Measurements from ENCODE around the gene THOC2. TPM values are rescaled to one million over a fixed set of nuclear protein-coding genes. Genes with fewer than 3 reads are reported as not detected.
"Not testable (repeated sequence)": the region's sequence is repeated elsewhere in the genome, so short reads cannot be mapped to it uniquely, and the experiment has no call there.

Gene THOC2
- total and polyA plus RNA-seq, 2 experiments from 2014 or later: 47.8 to 53.4 TPM

DNA sequence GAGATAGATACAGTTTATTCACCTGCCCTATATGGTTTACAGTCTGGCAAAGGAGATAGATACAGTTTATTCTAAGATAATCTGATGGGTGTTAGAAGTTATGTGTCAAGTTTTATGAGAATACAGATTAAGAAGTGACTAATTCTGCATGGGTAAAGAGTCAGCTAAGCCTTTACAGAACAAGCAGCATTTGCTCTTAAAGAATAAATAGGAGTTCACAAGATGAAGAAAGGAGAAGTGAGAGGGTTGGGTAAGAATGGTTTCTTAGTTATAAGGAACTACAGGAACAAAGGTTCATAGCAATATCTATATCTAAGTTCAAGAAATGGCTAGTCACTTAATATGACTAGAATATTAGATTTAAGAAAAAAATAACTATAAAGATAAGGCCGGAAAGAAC lies 47.6 kb downstream of the THOC2 start:
- in situ Hi-C loops (cut with MboI): no loop called here
- no peaks in the 10 kb centered on the region for H4K20me1 ChIP-seq (ENCODE audit: insufficient read depth)
- DNase-seq: no peak

DNA sequence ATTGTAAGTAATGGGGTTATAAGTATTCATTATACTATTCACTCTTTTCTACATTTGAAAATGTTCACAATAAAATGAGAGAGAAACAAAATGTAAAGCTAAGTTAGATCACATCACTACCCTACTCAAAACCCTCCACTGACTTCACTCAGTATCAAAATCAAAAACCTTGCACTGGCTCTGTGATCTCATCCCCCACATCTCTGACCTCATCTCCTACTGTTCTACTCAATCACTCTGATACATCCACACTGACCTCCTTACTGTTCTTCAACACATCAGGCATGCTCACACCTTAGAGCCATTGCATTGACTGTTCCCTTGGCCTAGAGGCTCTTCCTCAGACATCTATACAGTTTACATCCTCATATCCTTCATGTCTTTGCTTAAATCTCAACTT lies 50.7 kb downstream of the THOC2 start:
- Histone ChIP-seq H3K9ac (no peak overlapping the region), H3K9me3 (ENCODE audit: low read depth) (no peaks in the 10 kb centered on the region), H2AFZ (no peak overlapping the region), H3K27me3 (replicated peaks; ENCODE audit: insufficient read depth) (no peaks in the 10 kb centered on the region), H3K27ac (no peak overlapping the region), H3K4me3 (no peak overlapping the region), H3K36me3 (ENCODE audit: low read depth) (0 out of 2 replicates have a peak, but pooled peaks cover 8% of the 10 kb centered on the region), H3F3A (ENCODE audit: insufficient read depth) (no peaks in the 10 kb centered on the region), H3K4me2 (ENCODE audit: unreplicated experiment) (no peak overlapping the region), H4K20me1 (ENCODE audit: insufficient read depth) (no peaks in the 10 kb centered on the region), H3K79me2 (ENCODE audit: insufficient read depth) (no peaks in the 10 kb centered on the region; the same call in 1 of the 2 replicates), H3K9me2 (ENCODE audit: insufficient read depth) (no peaks in the 10 kb centered on the region), H3K4me1 (ENCODE audit: insufficient read depth) (no peaks in the 10 kb centered on the region)
- TF ChIP-seq EZH2phosphoT487 (IDR thresholded peaks at IDR 0.05; ENCODE audit: insufficient read depth, low read depth) (no peak), EZH2 (IDR thresholded peaks at IDR 0.05; ENCODE audit: insufficient read depth, poor library complexity, severe bottlenecking) (no peak)
- in situ Hi-C loops (cut with MboI): no loop called here
- no peak for DNase-seq

More for the DNA sequence above, 47.6 kb downstream of the THOC2 start:
- H3K36me3 ChIP-seq (ENCODE audit: low read depth): 0 out of 2 replicates have a peak, but pooled peaks cover 8% of the 10 kb centered on the region
- no peak overlapping the region for H3K4me3 ChIP-seq
- no peaks in the 10 kb centered on the region for H3F3A ChIP-seq (ENCODE audit: insufficient read depth)
- H3K27me3 ChIP-seq (replicated peaks; ENCODE audit: insufficient read depth): no peaks in the 10 kb centered on the region
- 95 to 100% methylated on average over 1 of the region's 1 CpG for WGBS, 2 experiments (ENCODE audit: low coverage in 1 of 2, low lambda C conversion rate in 2 of 2, missing lambda C conversion rate in 2 of 2)
- TF ChIP-seq EZH2phosphoT487 (IDR thresholded peaks at IDR 0.05; ENCODE audit: insufficient read depth, low read depth) (no peak), EZH2 (IDR thresholded peaks at IDR 0.05; ENCODE audit: insufficient read depth, poor library complexity, severe bottlenecking) (no peak)
- H3K9me2 ChIP-seq (ENCODE audit: insufficient read depth): no peaks in the 10 kb centered on the region
- H2AFZ ChIP-seq: no peak overlapping the region
- H3K9ac ChIP-seq: no peak overlapping the region
- H3K79me2 ChIP-seq (ENCODE audit: insufficient read depth): no peaks in the 10 kb centered on the region; the same call in 1 of the 2 replicates
- H3K9me3 ChIP-seq (ENCODE audit: low read depth): no peaks in the 10 kb centered on the region
- no peak overlapping the region for H3K27ac ChIP-seq
- no peaks in the 10 kb centered on the region for H3K4me1 ChIP-seq (ENCODE audit: insufficient read depth)
- no peak overlapping the region for H3K4me2 ChIP-seq (ENCODE audit: unreplicated experiment)

DNA sequence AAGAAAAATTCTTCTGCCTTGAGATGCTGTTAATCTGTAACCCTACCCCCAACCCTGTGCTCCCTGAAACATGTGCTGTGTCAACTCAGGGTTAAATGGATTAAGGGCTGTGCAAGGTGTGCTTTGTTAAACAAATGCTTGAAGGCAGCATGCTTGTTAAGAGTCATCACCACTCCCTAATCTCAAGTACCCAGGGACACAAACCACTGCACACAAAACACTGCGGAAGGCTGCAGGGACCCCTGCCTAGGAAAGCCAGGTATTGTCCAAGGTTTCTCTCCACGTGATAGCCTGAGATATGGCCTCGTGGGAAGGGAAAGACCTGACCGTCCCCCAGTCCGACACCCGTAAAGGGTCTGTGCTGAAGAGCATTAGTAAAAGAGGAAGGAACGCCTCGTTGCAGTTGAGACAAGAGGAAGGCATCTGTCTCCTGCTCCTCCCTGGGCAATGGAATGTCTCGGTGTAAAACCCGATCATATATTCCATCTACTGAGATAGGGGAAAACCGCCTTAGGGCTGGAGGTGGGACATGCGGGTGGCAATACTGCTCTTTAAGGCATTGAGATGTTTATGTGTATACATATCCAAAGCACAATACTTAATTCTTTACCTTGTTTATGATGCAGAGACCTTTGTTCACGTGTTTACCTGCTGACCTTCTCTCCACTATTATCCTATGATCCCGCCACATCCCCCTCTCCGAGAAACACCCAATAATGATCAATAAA lies 53.0 kb downstream of the THOC2 start:
- DNase-seq; H3K9me3 ChIP-seq (ENCODE audit: low read depth); H3K27me3 ChIP-seq (replicated peaks; ENCODE audit: insufficient read depth); H3K27ac ChIP-seq; H3F3A ChIP-seq (ENCODE audit: insufficient read depth); H3K4me3 ChIP-seq; H4K20me1 ChIP-seq (ENCODE audit: insufficient read depth); H3K79me2 ChIP-seq (ENCODE audit: insufficient read depth); in situ Hi-C loops (cut with MboI); H3K36me3 ChIP-seq (ENCODE audit: low read depth); H3K9ac ChIP-seq; H3K9me2 ChIP-seq (ENCODE audit: insufficient read depth); H3K4me2 ChIP-seq (ENCODE audit: unreplicated experiment); H3K4me1 ChIP-seq (ENCODE audit: insufficient read depth); H2AFZ ChIP-seq: not testable (repeated sequence)
- 91 to 100% methylated on average over 11 to 12 of the region's 15 CpGs for WGBS, 2 experiments (ENCODE audit: low coverage in 1 of 2, low lambda C conversion rate in 2 of 2, missing lambda C conversion rate in 2 of 2)

DNA sequence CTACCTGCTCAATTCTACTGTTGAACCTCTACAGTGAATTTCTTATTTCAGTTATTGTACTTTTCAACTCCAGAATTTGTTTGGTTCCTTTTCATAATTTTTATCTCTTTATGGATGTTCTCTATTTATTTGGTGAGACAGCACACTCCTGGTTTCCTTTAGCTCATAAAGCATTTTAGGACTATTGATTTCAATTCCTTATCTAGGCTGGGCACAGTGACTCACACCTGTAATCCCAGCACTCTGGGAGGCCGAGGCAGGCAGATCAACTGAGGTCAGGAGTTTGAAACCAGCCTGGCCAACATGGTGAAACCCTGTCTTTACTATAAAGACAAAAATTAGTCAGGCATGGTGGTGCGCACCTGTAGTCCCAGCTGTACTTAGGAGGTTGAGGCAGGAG lies 57.7 kb downstream of the THOC2 start:
- no peaks in the 10 kb centered on the region for H3K4me1 ChIP-seq (ENCODE audit: insufficient read depth)
- no peaks in the 10 kb centered on the region for H3K27me3 ChIP-seq (replicated peaks; ENCODE audit: insufficient read depth)
- H3F3A ChIP-seq (ENCODE audit: insufficient read depth): no peaks in the 10 kb centered on the region
- H3K4me3 ChIP-seq: no peak overlapping the region
- H3K4me2 ChIP-seq (ENCODE audit: unreplicated experiment): no peak overlapping the region
- H2AFZ ChIP-seq: no peak overlapping the region
- no peaks in the 10 kb centered on the region for H3K79me2 ChIP-seq (ENCODE audit: insufficient read depth)
- no peaks in the 10 kb centered on the region for H3K9me2 ChIP-seq (ENCODE audit: insufficient read depth)
- no peak overlapping the region for H3K27ac ChIP-seq
- in situ Hi-C loops (cut with MboI): no loop called here
- no peak overlapping the region for H3K9ac ChIP-seq
- H3K36me3 ChIP-seq (ENCODE audit: low read depth): peaks cover 4% of the 10 kb centered on the region; the same call in 1 of the 2 replicates
- H4K20me1 ChIP-seq (ENCODE audit: insufficient read depth): no peaks in the 10 kb centered on the region
- no peak for DNase-seq
- TF ChIP-seq EZH2phosphoT487 (IDR thresholded peaks at IDR 0.05; ENCODE audit: insufficient read depth, low read depth) (no peak), EZH2 (IDR thresholded peaks at IDR 0.05; ENCODE audit: insufficient read depth, poor library complexity, severe bottlenecking) (no peak)
- WGBS, 2 experiments (ENCODE audit: low coverage in 1 of 2, low lambda C conversion rate in 2 of 2, missing lambda C conversion rate in 2 of 2): 95 to 100% methylated on average over 2 of the region's 2 CpGs
- H3K9me3 ChIP-seq (ENCODE audit: low read depth): no peaks in the 10 kb centered on the region

DNA sequence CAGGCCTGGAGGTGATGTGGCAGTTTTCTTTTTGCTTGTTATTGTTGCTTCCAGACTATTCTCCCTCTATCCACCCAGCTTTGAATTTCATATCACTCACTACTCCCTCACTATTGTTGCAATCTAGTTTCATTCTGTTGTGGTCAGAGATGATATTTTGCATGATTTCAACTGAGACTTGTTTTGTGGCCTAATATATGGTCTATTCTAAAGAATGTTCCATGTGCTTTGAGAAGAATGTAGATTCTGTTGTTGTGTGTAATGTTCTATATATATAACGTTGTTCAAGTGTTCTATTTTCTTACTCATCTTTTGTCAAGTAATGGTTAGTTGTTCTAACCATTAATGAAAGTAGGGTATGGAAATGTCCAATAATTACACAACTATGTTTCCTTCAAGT lies 59.0 kb downstream of the THOC2 start:
- Histone ChIP-seq H4K20me1 (ENCODE audit: insufficient read depth) (no peaks in the 10 kb centered on the region), H3K4me1 (ENCODE audit: insufficient read depth) (no peaks in the 10 kb centered on the region), H2AFZ (no peak overlapping the region), H3K4me2 (ENCODE audit: unreplicated experiment) (no peak overlapping the region), H3K27me3 (replicated peaks; ENCODE audit: insufficient read depth) (no peaks in the 10 kb centered on the region), H3K36me3 (ENCODE audit: low read depth) (peaks cover 4% of the 10 kb centered on the region; the same call in 1 of the 2 replicates), H3F3A (ENCODE audit: insufficient read depth) (no peaks in the 10 kb centered on the region), H3K9me3 (ENCODE audit: low read depth) (no peaks in the 10 kb centered on the region), H3K9me2 (ENCODE audit: insufficient read depth) (no peaks in the 10 kb centered on the region), H3K4me3 (no peak overlapping the region), H3K27ac (no peak overlapping the region), H3K9ac (no peak overlapping the region), H3K79me2 (ENCODE audit: insufficient read depth) (no peaks in the 10 kb centered on the region)
- TF ChIP-seq EZH2phosphoT487 (IDR thresholded peaks at IDR 0.05; ENCODE audit: insufficient read depth, low read depth): no peak
- no peak for TF ChIP-seq EZH2 (IDR thresholded peaks at IDR 0.05; ENCODE audit: insufficient read depth, poor library complexity, severe bottlenecking)
- in situ Hi-C loops (cut with MboI): no loop called here
- 63 to 71% methylated on average over 1 of the region's 1 CpG for WGBS, 2 experiments (ENCODE audit: low coverage in 1 of 2, low lambda C conversion rate in 2 of 2, missing lambda C conversion rate in 2 of 2)
- DNase-seq: no peak
